SU-DHL-6 (cell line): ENCODE results near the gene CETP.
"Not testable (repeated sequence)": the region's sequence is repeated elsewhere in the genome, so short reads cannot be mapped to it uniquely, and the experiment has no call there.

ENCODE experiments used
- H2AFZ ChIP-seq: fragments of 200-600 bp; sonication (generic); 2 replicates; pipeline ENCODE4 v1.6.1; 2014; ENCODE audit warnings: low read depth, mild to moderate bottlenecking, moderate library complexity, mixed read lengths, antibody characterized with exemption, low read length; ENCODE audit not compliant: severe bottlenecking
- H3F3A ChIP-seq: fragments of 200-600 bp; shearing (Covaris generic); 2 replicates; pipeline ENCODE4 v1.6.0; 2016; ENCODE audit warnings: antibody characterized with exemption, mild to moderate bottlenecking; ENCODE audit not compliant: insufficient read depth
- H3K27ac ChIP-seq: fragments of 200-600 bp; sonication (generic); 2 replicates; pipeline ENCODE4 v1.5.1; 2016; ENCODE audit warnings: low read depth, mild to moderate bottlenecking, low read length, moderate library complexity, mixed read lengths
- H3K27me3 ChIP-seq: fragments of 200-600 bp; sonication (generic), shearing (Covaris generic); 2 replicates; pipeline ENCODE4 v1.6.0; 2014; ENCODE audit warnings: mild to moderate bottlenecking, low read length
- H3K36me3 ChIP-seq: fragments of 200-600 bp; sonication (generic); 2 replicates; pipeline ENCODE4 v1.6.1; 2014; ENCODE audit warnings: mild to moderate bottlenecking, low read length, mixed read lengths
- H3K4me2 ChIP-seq: fragments of 300-600, 200-600 bp; shearing (Covaris generic), sonication (generic); 2 replicates; pipeline ENCODE4 v1.6.0; 2014; ENCODE audit warnings: low read length, low read depth, mild to moderate bottlenecking; ENCODE audit not compliant: poor library complexity, severe bottlenecking
- H3K4me3 ChIP-seq: fragments of 200-600 bp; sonication (generic); 2 replicates; pipeline ENCODE4 v1.5.1; 2014; ENCODE audit warnings: antibody characterized with exemption, low read length, mild to moderate bottlenecking, mixed read lengths; ENCODE audit not compliant: insufficient read depth, poor library complexity, severe bottlenecking
- H3K79me2 ChIP-seq: fragments of 200-600 bp; sonication (generic); 2 replicates; pipeline ENCODE4 v1.6.1; 2014; ENCODE audit warnings: mild to moderate bottlenecking, low read length, moderate library complexity; ENCODE audit not compliant: insufficient read depth
- H3K9ac ChIP-seq: fragments of 200-600 bp; sonication (generic); 2 replicates; pipeline ENCODE4 v1.7.0; 2014; ENCODE audit warnings: mild to moderate bottlenecking, low read length
- H3K9me2 ChIP-seq: fragments of 200-600 bp; sonication (generic); replicated peaks from 2 replicates; pipeline ENCODE4 v1.6.1; 2014; ENCODE audit warnings: low read length; ENCODE audit not compliant: insufficient read depth
- H3K9me3 ChIP-seq: fragments of 200-600 bp; sonication (generic); 2 replicates; pipeline ENCODE4 v1.6.1; 2014; ENCODE audit warnings: low read length, mixed read lengths; ENCODE audit not compliant: insufficient read depth
- H4K20me1 ChIP-seq: fragments of 200-600 bp; sonication (generic); 2 replicates; pipeline ENCODE4 v1.6.1; 2014; ENCODE audit warnings: low read depth, mild to moderate bottlenecking, antibody characterized with exemption, low read length, moderate library complexity, mixed read lengths
- EZH2phosphoT487 ChIP-seq: fragments of 200-600 bp; sonication (generic), shearing (Covaris generic); conservative IDR thresholded peaks from 2 replicates; pipeline ENCODE4 v1.6.1; 2018; ENCODE audit warnings: mild to moderate bottlenecking, antibody characterized with exemption, low read length, moderate library complexity, mixed read lengths
- TF ChIP-seq, protein P1 (sequence below): fragments of 200-600 bp; sonication (generic); IDR thresholded peaks from one replicate; pipeline ENCODE4 v1.5.1; 2017; ENCODE audit warnings: antibody characterized with exemption, mild to moderate bottlenecking, low read length, moderate library complexity; ENCODE audit not compliant: insufficient read depth, poor library complexity, severe bottlenecking

The CETP gene

DNA sequence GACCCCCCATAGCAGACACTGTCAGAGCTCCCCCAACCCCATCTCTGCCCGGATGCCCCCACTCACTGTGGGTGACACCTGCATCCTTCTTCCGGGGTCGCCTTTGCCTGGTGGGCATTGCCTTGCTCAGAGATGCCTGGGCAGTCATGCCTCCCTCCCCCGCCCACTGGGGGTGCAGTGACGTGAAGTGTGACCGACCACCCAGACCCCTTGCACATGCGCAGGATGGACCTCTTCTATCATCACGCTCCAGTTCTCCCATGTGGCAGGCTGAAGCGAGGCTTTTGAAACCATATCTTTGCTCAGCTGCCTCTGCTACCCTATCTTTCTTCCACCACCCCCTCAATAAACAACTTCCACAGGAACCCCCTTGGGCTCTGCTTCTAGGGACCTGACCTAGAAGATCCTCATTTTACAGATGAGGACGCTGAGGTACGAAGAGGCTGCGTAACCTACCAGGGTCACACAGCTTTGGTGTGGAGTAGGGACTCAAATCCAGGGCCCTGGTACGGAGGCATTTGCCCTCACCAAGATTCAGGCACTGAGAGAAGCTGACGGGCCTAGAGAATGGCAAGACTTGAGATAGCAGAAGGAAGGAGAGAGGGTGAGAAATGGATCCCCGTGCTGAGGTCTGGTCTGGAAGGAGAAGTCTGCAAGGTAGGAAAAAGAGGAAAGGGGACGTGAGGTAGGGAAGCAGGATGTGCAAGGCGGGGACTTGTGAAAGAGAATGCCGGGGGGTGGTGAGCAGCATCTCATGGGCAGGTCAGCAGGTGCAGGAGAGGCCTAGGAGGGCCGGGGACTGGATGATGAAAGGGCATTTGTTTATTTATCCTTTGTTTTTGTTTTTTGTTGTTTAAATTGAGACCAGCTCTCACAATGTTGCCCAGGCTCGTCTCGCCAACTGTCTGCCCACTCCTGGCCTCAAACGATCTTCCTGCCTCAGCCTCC is 42.0 kb downstream of the CETP start:
- Histone ChIP-seq H3K9me3 (no peaks in the 10 kb centered on the region), H3K36me3 (no peaks in the 10 kb centered on the region), H3K4me3 (no peak overlapping the region), H4K20me1 (no peaks in the 10 kb centered on the region), H3K4me2 (no peak overlapping the region), H3K79me2 (no peaks in the 10 kb centered on the region), H3K27me3 (no peaks in the 10 kb centered on the region), H3K9me2 (no peaks in the 10 kb centered on the region), H3K27ac (no peak overlapping the region), H3F3A (no peaks in the 10 kb centered on the region), H3K9ac (no peak overlapping the region), H2AFZ (no peak overlapping the region)
- TF ChIP-seq EZH2phosphoT487, result no peak
- TF ChIP-seq, protein P1, sequence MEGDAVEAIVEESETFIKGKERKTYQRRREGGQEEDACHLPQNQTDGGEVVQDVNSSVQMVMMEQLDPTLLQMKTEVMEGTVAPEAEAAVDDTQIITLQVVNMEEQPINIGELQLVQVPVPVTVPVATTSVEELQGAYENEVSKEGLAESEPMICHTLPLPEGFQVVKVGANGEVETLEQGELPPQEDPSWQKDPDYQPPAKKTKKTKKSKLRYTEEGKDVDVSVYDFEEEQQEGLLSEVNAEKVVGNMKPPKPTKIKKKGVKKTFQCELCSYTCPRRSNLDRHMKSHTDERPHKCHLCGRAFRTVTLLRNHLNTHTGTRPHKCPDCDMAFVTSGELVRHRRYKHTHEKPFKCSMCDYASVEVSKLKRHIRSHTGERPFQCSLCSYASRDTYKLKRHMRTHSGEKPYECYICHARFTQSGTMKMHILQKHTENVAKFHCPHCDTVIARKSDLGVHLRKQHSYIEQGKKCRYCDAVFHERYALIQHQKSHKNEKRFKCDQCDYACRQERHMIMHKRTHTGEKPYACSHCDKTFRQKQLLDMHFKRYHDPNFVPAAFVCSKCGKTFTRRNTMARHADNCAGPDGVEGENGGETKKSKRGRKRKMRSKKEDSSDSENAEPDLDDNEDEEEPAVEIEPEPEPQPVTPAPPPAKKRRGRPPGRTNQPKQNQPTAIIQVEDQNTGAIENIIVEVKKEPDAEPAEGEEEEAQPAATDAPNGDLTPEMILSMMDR, result no peak

DNA sequence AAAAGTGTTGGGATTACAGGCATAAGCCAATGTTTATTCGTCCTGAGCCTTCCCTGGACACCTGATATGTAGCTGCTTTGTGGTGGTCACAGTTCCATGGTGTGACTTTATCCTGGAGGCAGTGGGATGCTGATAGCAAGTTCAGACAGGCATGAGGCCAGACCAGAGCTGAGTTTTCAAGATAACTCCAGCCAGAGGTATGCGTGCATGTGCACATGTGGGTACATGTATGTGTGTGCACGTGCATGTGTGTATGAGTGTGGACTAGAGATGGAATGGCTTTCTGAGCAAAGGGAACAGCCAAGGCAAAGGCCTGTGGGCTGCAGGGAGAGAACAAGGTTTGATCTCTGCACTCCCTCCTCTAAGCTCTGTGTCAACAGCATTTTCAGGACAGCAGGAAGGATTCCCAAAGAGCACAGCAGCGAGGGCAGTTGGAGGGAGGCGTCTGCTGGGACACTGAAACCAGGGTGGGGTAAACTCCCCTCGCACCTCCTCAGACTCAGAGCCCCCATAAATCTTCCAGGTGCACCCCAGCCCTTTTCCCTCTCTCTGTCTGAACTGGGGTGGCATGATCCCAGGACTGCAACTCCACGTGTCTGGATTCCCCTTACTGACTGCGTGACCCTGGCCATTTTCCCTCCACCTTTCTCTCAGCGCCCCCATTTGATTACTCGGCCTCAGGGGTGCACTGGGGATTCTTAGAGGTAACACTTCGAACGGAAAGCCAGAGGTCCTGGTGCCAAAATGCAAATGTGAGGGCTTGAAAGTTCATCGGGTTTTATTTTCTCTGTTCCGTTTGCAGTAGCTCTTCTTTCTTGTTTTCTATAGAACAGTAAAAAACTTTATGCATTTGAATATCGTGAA is 42.9 kb downstream of the CETP start:
- H3F3A ChIP-seq, result no peaks in the 10 kb centered on the region
- no peaks in the 10 kb centered on the region for H3K9me2 ChIP-seq
- H3K4me2 ChIP-seq, result no peak overlapping the region
- H3K79me2 ChIP-seq, result no peaks in the 10 kb centered on the region
- no peak overlapping the region for H3K27ac ChIP-seq
- H3K4me3 ChIP-seq, result no peak overlapping the region
- no peaks in the 10 kb centered on the region for H4K20me1 ChIP-seq
- no peaks in the 10 kb centered on the region for H3K27me3 ChIP-seq
- no peak overlapping the region for H3K9ac ChIP-seq
- H3K9me3 ChIP-seq, result no peaks in the 10 kb centered on the region
- H2AFZ ChIP-seq, result no peak overlapping the region
- no peaks in the 10 kb centered on the region for H3K36me3 ChIP-seq
- TF ChIP-seq EZH2phosphoT487, result no peak
- TF ChIP-seq, protein P1, result no peak

DNA sequence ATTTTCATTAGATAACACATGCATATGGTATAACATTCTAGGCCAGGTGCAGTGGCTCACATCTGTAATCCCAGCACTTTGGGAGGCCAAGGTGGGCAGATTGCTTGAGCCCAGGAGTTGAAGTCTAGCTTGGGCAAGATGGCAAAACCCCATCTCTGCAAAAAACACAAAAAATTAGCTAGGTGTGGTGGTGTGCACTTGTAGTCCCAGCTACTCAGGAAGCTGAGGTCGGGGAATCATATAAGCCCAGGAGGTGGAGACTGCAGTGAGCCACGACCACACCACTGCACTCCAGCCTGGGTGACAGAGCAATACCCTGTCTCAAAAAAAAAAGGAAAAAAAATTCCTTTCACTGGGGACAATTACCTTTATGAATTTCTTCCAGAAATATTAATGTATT is 43.8 kb downstream of the CETP start:
- not testable (repeated sequence) for H3K4me2 ChIP-seq, H3K27ac ChIP-seq, H3K9ac ChIP-seq, H3K9me3 ChIP-seq, H3K9me2 ChIP-seq, H3K36me3 ChIP-seq, H3K4me3 ChIP-seq, H3K79me2 ChIP-seq, H2AFZ ChIP-seq, H4K20me1 ChIP-seq, H3F3A ChIP-seq, H3K27me3 ChIP-seq
